Vagina (tissue), 2 donors: ENCODE measurements around the gene TAGLN3. TPM values are rescaled to one million over a fixed set of nuclear protein-coding genes. Genes with fewer than 3 reads are reported as not detected.
A peak's percentile ranks its signal among the peaks of the same experiment; 100 is the strongest.

ENCODE experiments used
- DNase-seq, 2 donors: peaks; one replicate each; pipeline ENCODE4 v3.0.0-alpha.2; 2017; ENCODE audit errors: extremely low spot score in 2 of 2
- H3K27ac ChIP-seq: fragments of 200-600 bp; sonication (generic); one replicate; pipeline ENCODE4 v1.5.1; 2019
- H3K27me3 ChIP-seq: fragments of 200-600 bp; sonication (generic); one replicate; pipeline ENCODE4 v1.5.1; 2019
- H3K36me3 ChIP-seq, 2 donors: fragments of 200-600 bp; sonication (generic); one replicate each; pipeline ENCODE4 v1.5.1; 2017 to 2019
- H3K4me1 ChIP-seq: fragments of 200-600 bp; sonication (generic); one replicate; pipeline ENCODE4 v1.5.1; 2019
- H3K4me3 ChIP-seq, 2 donors: fragments of 200-600 bp; sonication (generic); 1 replicate in 1 of 2; 2 replicates in 1 of 2; pipeline ENCODE4 v1.5.1; 2016 to 2019
- H3K9me3 ChIP-seq: fragments of 200-600 bp; sonication (generic); one replicate; pipeline ENCODE4 v1.5.1; 2019
- CTCF ChIP-seq, 3 experiments: fragments of 450-650 bp in 2 of 3; fragments of 200-600 bp in 1 of 3; sonication (generic) in 1 of 3; IDR thresholded peaks; one replicate each; pipeline ENCODE4 v1.5.1; 2017 to 2019; ENCODE audit warnings: antibody characterized with exemption in 3 of 3, mild to moderate bottlenecking in 2 of 3, moderate library complexity in 2 of 3
- POLR2A ChIP-seq, 2 donors: fragments of 450-650 bp; IDR thresholded peaks; one replicate each; pipeline ENCODE4 v1.6.1; 2017; ENCODE audit warnings: antibody characterized with exemption in 2 of 2, mild to moderate bottlenecking in 2 of 2, moderate library complexity in 2 of 2
- POLR2AphosphoS5 ChIP-seq, 2 donors: sonication (generic); formaldehyde crosslinking; IDR thresholded peaks; one replicate each; pipeline ENCODE4 v1.9.0; 2017; ENCODE audit warnings: antibody characterized with exemption in 2 of 2, mild to moderate bottlenecking in 2 of 2, low read depth in 1 of 2; ENCODE audit not compliant: insufficient read depth in 1 of 2
- intact Hi-C: fragments of 100-400 bp; cut with DNase I; formaldehyde crosslinking; loops from one replicate; pipeline ENCODE4 v1.15.1; 2023
- total RNA-seq: library from RNA; depleted of rRNA; stranded (reverse); fragments of >200 nt; gene quantifications from one replicate; pipeline ENCODE4 v1.2.3, GENCODE V29; 2016

The TAGLN3 gene
- total RNA-seq, 1 donor from 2014 or later, result 3.9 TPM

GRCh38 chr3:111967651-111968274 lies 31.0 kb upstream of the TAGLN3 start:
- no peaks in the 10 kb centered on the region for H3K27me3 ChIP-seq
- intact Hi-C loops, result loop anchor here (5.0 to 10.0 kb wide), 2 partner anchors 103 to 250 kb away; no protein-coding TSS in a partner anchor
- H3K4me3 ChIP-seq, result no peak overlapping the region
- peak overlapping the region; percentile 6 for H3K27ac ChIP-seq
- H3K36me3 ChIP-seq, result peaks cover 0 to 7% of the 10 kb centered on the region in 2 donors
- no peak for DNase-seq
- H3K4me1 ChIP-seq, result peaks cover 7% of the 10 kb centered on the region
- no peaks in the 10 kb centered on the region for H3K9me3 ChIP-seq
- TF ChIP-seq POLR2AphosphoS5 (IDR thresholded peaks at IDR 0.05; ENCODE audit: insufficient read depth in 1 of 2, low read depth in 1 of 2) (peak in 1 of 2 donors; percentile 29), CTCF (IDR thresholded peaks at IDR 0.05) (peak; percentile 83 to 88 (median 85)), POLR2A (IDR thresholded peaks at IDR 0.05) (no peak)

- no peaks in the 10 kb centered on the region for H3K9me3 ChIP-seq
- peaks cover 7% of the 10 kb centered on the region for H3K4me1 ChIP-seq
- H3K36me3 ChIP-seq, result peaks cover 0 to 7% of the 10 kb centered on the region in 2 donors
- H3K4me3 ChIP-seq, result no peak overlapping the region
- TF ChIP-seq POLR2AphosphoS5 (IDR thresholded peaks at IDR 0.05; ENCODE audit: insufficient read depth in 1 of 2, low read depth in 1 of 2) (no peak), POLR2A (IDR thresholded peaks at IDR 0.05) (no peak), CTCF (IDR thresholded peaks at IDR 0.05) (no peak)
- H3K27me3 ChIP-seq, result no peaks in the 10 kb centered on the region
- DNase-seq, result no peak
- intact Hi-C loops, result loop anchor here (5.0 to 10.0 kb wide), 2 partner anchors 104 to 251 kb away; no protein-coding TSS in a partner anchor
- no peak overlapping the region for H3K27ac ChIP-seq
Observed at GRCh38 chr3:111968319-111969054, 30.2 kb upstream of the TAGLN3 start.

GRCh38 chr3:111970376-111970775 lies 28.3 kb upstream of the TAGLN3 start:
- Histone ChIP-seq H3K27me3 (no peaks in the 10 kb centered on the region), H3K4me1 (peaks cover 7% of the 10 kb centered on the region), H3K27ac (no peak overlapping the region), H3K36me3 (peaks cover 0 to 7% of the 10 kb centered on the region in 2 donors), H3K4me3 (no peak overlapping the region), H3K9me3 (no peaks in the 10 kb centered on the region)
- intact Hi-C loops, result no loop called here
- TF ChIP-seq POLR2A (IDR thresholded peaks at IDR 0.05) (no peak), POLR2AphosphoS5 (IDR thresholded peaks at IDR 0.05; ENCODE audit: insufficient read depth in 1 of 2, low read depth in 1 of 2) (no peak), CTCF (IDR thresholded peaks at IDR 0.05) (no peak)
- DNase-seq, result no peak

GRCh38 chr3:111971533-111972130 lies 27.1 kb upstream of the TAGLN3 start:
- Histone ChIP-seq H3K27ac (no peak overlapping the region), H3K4me1 (peaks cover 7% of the 10 kb centered on the region), H3K27me3 (no peaks in the 10 kb centered on the region), H3K36me3 (peaks cover 0 to 7% of the 10 kb centered on the region in 2 donors), H3K9me3 (no peaks in the 10 kb centered on the region), H3K4me3 (no peak overlapping the region)
- intact Hi-C loops, result no loop called here
- no peak for DNase-seq
- no peak for TF ChIP-seq POLR2A (IDR thresholded peaks at IDR 0.05)
- TF ChIP-seq CTCF (IDR thresholded peaks at IDR 0.05), result no peak
- no peak for TF ChIP-seq POLR2AphosphoS5 (IDR thresholded peaks at IDR 0.05; ENCODE audit: insufficient read depth in 1 of 2, low read depth in 1 of 2)
